GM18861 (cell line): ENCODE results near the gene AQP1.

Experiments
- ATAC-seq: cut with Tn5 transposase; IDR thresholded peaks from one replicate; pipeline ENCODE4 v1.9.1; 2021; ENCODE audit not compliant: unreplicated experiment

Gene AQP1

DNA sequence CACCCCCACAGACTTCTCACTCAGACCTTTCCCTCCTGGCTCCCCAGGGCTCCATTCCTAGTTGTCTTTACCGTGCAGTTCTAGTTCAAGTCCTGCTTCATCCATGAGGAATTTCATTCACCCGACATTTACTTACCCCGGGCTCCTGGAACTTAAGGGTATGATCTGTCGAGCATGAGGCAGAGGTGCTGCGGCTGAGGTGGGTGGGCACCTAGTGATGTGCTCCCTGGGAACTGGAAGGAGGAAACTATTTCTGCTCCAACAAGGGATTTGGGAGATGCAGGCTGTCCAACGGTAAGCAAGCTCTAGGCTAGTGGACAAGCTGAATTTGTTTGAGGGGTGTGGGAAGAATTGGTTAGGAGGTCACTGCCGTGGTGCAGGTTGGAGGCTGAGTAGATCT is 30.2 kb upstream of the AQP1 start:
- no peak for ATAC-seq

DNA sequence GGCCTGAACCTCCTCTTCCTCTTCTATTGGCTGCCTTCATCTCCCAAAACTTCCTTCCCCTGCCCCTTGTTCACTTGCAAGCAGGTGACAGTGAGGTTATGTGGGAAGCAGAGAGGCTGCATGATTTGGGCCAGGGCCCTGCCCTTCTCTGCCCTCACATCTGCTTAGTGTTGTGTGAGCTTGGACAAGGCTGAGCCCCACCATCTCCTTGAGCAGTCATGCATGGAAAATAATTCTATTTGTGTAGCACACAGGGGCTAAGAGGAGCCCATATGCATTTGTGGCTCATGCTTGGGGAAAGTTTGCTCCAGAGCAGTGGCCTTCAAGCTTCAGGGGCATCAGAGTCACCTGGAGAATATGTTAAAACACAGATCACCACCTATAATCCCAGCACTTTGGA is 26.8 kb upstream of the AQP1 start:
- no peak for ATAC-seq

- ATAC-seq: no peak
These were observed 25.0 kb upstream of the AQP1 start for GRCh38 chr7:30886608-30887011.

GRCh38 chr7:30887464-30887872 is 24.2 kb upstream of the AQP1 start:
- ATAC-seq: no peak

- ATAC-seq: no peak
These were observed 22.9 kb upstream of the AQP1 start for GRCh38 chr7:30888747-30889146.

DNA sequence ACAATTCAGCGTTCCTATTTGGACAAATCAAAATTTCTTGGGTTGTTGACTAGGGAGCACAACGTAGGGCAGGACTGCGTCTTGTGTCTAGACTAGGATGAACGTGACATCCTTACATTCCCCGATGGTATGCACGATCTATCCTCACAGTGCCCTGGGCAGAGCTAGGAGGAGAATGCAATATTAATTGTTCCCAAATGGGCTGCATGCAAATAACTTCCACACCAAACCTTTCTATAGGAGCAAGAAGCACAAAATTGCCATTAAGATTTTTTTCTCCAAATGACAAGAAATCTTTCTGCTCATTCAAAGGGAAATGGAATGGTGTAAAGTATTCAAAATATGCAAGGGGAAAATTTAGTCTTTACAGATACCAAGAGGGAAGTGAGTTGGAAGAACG is 21.4 kb upstream of the AQP1 start:
- ATAC-seq: no peak

GRCh38 chr7:30893357-30893756 is 18.3 kb upstream of the AQP1 start:
- no peak for ATAC-seq

DNA sequence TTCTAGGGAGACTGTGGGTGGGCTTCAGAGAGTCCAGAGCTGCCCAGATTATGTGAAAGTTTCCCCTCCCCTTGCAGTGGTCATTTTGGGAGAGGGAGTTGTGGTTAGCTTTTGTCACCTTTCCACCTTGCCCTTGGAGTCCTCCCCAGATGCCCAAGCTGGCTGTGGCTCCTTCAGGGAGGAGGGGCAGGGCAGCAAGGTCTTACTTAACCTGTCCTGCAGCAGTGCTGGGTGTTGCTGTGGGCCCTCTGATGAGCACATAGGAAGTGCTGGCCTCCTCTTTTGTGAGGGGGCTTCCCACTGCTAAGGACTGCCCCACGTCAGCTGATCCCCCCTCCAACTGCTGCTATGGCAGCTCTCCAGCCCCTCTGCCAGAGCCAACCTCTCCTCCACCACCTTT is 17.6 kb upstream of the AQP1 start:
- no peak for ATAC-seq

DNA sequence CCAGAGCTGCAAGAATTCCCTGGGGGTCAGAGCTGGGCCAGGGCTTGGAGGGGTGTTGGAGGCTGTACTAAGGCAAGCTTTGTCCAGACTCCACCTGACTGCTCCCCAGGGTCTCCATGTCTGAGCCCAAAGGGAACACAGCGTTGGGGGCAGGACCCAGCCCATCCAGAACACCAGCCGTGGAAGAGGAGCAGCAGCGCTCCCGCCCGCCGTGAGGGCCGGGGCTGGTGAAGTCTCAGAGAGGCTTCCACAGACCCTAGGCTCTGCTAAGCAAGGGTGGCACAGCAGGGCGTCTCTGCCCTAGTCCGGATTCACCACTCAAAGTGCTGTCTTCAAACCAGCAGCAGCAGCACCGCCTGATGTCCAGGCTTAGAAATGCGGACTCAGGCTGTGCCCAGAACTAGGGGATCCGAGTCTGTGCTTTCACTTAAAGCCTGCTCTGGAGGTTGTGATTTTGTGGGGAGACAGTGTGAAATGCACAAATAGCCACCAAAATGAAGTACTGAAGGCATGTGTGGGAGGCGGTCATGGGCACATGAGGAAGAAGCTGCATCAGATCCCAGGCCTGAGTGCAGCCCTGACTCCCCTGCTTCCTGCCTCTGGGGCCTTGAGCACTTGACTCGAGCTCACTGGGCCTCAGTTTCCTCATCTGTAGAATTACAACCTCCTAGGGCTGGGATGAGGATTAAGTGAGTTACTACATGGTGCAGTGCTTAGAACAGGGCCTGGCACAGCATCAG is 16.6 kb upstream of the AQP1 start:
- ATAC-seq: no peak

DNA sequence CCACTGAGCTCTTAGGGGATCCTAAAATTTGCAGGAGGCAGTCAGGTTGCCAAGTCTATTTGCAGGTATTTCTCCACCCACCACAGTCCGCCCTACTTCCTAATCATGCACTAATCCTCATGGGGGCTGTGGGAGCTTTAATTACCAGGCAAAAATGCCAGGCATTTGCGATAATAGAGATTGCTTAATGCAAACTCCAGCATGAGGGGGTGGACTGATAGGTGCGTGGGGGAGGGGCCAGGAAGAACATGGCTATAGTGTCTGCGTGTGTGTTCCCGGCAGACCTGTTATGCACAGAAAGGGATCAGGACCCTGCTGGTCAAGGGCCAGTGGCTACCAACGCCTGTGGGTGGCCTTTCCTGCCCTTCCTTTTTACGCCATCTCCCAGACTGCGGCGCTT is 15.6 kb upstream of the AQP1 start:
- ATAC-seq: no peak

- no peak for ATAC-seq
These were observed 14.6 kb upstream of the AQP1 start for GRCh38 chr7:30896783-30897637.

DNA sequence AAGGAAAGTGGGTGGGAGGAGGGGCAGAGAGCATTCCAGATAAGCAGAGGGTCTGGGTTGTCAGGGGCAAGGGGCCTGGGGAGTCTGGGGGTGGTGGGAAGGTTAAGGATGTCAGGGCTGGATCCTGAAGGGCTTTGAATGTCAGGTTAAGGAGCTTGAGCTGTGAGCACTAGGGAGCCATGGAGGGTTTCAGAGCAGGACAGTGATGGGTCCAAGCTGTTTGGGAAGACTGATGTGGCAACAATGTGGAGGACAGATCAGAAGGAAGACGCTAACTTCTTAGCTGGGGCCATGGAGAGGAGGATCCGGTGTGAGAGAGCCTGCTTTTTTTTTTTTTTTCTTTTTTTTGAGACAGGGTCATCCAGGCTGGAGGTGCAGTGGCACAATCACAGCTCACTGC is 13.9 kb upstream of the AQP1 start:
- ATAC-seq: no peak

- no peak for ATAC-seq
These were observed 13.2 kb upstream of the AQP1 start for GRCh38 chr7:30898411-30898810.

- no peak for ATAC-seq
These were observed 12.6 kb upstream of the AQP1 start for GRCh38 chr7:30899066-30899465.

DNA sequence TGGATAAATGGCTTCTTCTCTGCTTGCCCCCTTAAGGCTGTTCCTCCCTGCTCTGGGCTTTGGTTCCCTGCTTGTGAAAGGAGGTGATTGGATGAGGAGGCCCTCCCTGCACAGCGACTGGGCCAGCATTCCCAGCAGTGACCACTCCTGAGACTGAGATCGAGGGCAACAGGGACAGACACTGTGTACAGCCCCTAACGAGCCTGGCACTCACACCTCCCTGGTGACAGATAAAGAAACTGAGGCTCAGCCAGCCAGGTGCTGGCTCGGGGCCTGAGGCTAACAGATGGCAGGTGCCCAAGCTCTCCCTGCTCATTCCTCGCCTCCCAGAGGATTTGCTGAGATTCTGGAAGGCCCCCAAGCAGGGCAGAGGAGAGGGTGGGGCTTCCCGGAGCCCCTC is 12.0 kb upstream of the AQP1 start:
- ATAC-seq: no peak

- ATAC-seq: no peak
These were observed 11.6 kb upstream of the AQP1 start for GRCh38 chr7:30900053-30900452.

GRCh38 chr7:30900803-30901362 is 10.8 kb upstream of the AQP1 start:
- ATAC-seq: no peak

DNA sequence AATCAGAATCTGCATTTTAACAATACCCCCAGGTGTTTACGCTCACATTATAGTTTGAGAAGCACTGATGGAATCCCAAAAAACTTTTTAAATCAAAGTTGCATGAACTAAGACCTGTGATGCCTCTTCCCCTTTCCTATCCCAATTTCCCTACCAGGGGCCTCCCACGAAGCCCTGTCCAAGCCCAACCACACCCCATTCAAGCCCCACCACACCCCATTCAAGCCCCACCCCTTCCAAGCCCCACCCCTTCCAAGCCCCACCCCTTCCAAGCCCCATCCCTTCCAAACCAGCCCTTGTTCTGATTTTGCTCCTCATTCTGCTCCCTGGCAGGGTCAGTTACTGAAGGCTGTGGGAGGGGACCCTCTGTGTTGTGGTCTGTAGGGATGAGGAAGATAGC is 9.8 kb upstream of the AQP1 start:
- ATAC-seq: no peak

GRCh38 chr7:30902466-30902865 is 9.2 kb upstream of the AQP1 start:
- ATAC-seq: no peak

DNA sequence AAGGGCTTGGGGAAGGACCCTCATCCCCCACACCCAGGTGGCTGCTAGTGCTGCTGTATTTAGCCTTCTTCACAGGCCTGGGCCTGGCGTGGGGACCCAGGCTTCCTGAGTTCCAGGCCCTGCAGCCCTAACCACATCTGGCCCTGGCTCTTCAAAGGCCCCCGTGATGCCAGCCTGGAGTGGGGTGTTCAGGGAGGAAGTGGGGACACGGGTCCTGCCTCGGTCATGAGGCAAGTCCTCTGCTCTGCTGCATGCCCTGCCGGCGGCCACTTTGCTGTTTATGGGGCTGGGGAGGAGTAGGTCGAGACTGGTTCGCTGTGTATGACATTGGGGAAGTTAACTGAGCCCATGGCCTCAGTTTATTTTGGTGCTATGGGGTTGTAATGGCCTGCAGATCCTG is 8.5 kb upstream of the AQP1 start:
- ATAC-seq: no peak

DNA sequence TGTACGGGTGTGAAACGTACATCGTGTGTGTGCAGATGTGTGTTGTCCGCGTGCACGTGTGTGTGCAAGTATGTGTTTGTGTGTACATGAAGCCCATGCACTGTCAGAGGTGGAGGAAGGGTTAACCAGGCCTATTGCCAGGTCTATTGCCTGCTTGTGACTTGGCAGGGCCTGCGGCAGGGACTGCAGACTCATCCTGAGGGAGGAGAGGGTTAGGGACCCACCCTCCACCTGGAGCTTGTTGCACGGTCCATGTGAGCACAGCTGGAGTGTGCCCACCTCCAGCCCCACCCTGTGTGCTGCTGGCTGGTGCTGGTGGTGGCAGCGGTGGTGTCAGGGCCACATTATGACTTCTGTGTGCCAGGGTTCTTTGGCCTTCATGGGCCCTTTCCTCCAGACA is 7.1 kb upstream of the AQP1 start:
- ATAC-seq: no peak
